Measurements from ENCODE around the gene PDSS2. TPM values are rescaled to one million over a fixed set of nuclear protein-coding genes. Genes with fewer than 3 reads are reported as not detected.
"Not testable (repeated sequence)": the region's sequence is repeated elsewhere in the genome, so short reads cannot be mapped to it uniquely, and the experiment has no call there.

PDSS2 gene
- total RNA-seq, 4 donors from 2014 or later: 6.5 to 12.2 (median 9.0) TPM

DNA sequence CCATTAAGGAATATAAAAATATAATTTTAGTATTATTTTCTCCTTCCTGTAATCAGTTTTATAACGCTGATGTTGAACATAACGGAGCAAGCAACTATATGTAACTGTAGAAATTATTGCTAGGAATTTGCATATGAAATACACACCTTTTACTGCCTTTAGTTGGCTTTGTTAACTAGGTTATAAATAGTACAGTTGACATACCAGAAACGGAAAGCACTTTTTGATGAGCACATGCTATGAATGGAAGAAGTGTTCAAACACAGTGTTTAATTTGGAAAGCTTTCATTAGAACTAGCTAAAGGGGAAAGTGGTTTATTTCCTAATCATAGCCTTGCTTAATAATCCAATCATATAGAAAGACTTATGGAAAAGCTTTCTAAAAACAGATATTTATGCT lies 318.8 kb downstream of the PDSS2 start:
- TF ChIP-seq POLR2A (IDR thresholded peaks at IDR 0.05) (no peak), POLR2AphosphoS5 (IDR thresholded peaks at IDR 0.05) (no peak), EP300 (IDR thresholded peaks at IDR 0.05) (no peak)
- TF ChIP-seq, protein P1, sequence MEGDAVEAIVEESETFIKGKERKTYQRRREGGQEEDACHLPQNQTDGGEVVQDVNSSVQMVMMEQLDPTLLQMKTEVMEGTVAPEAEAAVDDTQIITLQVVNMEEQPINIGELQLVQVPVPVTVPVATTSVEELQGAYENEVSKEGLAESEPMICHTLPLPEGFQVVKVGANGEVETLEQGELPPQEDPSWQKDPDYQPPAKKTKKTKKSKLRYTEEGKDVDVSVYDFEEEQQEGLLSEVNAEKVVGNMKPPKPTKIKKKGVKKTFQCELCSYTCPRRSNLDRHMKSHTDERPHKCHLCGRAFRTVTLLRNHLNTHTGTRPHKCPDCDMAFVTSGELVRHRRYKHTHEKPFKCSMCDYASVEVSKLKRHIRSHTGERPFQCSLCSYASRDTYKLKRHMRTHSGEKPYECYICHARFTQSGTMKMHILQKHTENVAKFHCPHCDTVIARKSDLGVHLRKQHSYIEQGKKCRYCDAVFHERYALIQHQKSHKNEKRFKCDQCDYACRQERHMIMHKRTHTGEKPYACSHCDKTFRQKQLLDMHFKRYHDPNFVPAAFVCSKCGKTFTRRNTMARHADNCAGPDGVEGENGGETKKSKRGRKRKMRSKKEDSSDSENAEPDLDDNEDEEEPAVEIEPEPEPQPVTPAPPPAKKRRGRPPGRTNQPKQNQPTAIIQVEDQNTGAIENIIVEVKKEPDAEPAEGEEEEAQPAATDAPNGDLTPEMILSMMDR (IDR thresholded peaks at IDR 0.05): no peak
- 46 to 52% methylated on average over 3 of the region's 3 CpGs for WGBS, 2 donors (ENCODE audit: low coverage in 1 of 2)
- no peaks in the 10 kb centered on the region for H3K36me3 ChIP-seq
- H3K27ac ChIP-seq: no peak overlapping the region
- H3K4me3 ChIP-seq: no peak overlapping the region
- no peaks in the 10 kb centered on the region for H3K27me3 ChIP-seq
- ATAC-seq: no peak
- H3K4me1 ChIP-seq: peaks cover 0 to 5% (median 0%) of the 10 kb centered on the region in 3 donors
- no peaks in the 10 kb centered on the region for H3K9me3 ChIP-seq

DNA sequence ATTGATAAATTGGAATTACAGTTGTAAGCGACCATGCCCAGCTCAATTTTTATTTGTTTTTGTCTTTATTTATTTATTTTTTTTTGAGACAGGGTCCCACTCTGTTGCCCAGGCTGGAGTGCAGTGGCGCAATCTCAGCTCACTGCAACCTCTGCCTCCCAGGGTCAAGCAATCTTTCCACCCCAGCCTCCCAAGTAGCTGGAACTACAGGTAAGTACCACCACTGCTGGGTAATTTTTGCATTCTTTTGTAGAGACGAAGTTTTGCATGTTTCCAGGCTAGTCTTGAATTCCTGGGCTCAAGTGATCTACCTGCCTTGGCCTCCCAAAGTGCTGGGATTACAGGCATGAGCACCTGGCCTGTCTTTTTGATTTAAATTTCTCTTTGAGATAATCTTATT lies 323.0 kb downstream of the PDSS2 start:
- not testable (repeated sequence) for H3K27ac ChIP-seq, H3K4me1 ChIP-seq, H3K36me3 ChIP-seq, H3K9me3 ChIP-seq, ATAC-seq, H3K4me3 ChIP-seq, H3K27me3 ChIP-seq
- WGBS, 2 donors (ENCODE audit: low coverage in 1 of 2): 88 to 91% methylated on average over 3 of the region's 3 CpGs

DNA sequence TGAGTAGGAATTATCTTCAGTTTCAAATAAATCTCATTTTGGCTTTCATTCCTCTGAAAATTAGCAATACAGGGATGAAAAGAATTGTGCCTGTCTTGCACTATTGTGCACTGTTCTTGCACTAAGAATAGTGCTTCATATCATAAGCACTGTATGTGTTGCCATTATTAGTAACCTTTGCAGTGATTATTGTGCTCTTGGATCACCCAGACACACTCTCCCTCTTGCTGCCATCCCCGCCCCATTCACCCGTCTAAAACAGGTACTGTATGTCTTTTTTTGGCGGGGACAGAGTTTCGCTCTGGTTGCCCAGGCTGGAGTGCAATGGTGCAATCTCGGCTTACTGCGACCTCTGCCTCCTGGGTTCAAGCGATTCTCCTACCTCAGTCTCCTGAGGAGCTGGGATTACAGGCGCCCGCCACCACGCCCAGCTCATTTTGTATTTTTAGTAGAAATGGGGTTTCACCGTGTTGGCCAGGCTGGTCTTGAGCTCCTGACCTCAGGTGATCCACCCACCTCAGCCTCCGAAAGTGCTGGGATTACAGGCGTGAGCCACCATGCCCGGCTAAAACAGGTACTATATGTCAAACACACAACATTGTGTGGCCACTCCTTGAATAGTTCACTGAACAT lies 324.2 kb downstream of the PDSS2 start:
- not testable (repeated sequence) for ATAC-seq, H3K4me1 ChIP-seq, H3K27me3 ChIP-seq, H3K9me3 ChIP-seq, H3K4me3 ChIP-seq, H3K27ac ChIP-seq, H3K36me3 ChIP-seq
- WGBS, 2 donors (ENCODE audit: low coverage in 1 of 2): 92 to 97% methylated on average over 7 to 9 of the region's 14 CpGs

DNA sequence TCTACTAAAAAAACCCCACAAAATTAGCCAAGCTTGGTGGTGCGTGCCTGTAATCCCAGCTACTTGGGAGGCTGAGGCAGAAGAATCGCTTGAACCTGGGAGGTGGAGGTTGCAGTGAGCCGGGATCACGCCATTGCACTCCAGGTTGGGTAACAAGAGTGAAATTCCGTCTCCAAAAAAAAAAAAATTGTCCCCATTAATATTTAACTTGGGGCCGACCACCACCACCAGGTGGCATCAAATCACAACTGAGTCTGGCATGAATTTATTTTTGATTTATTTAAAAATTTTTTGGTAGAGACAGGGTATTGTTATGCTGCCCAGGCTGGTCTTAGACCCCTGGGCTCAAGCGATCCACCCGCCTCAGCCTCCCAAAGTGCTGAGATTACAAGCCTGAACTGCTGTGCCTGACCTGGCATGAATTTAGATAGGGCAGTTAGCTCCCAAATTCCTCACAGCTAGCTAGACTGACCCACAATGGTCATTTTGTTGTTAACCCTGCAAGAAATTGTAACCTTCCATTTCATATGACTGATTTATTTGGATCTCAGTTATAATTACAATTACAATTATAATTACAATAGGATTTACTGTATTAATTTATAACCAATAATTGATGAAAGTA lies 326.9 kb downstream of the PDSS2 start:
- H3K27me3 ChIP-seq: no peaks in the 10 kb centered on the region
- H3K4me3 ChIP-seq: no peak overlapping the region
- no peak overlapping the region for H3K27ac ChIP-seq
- TF ChIP-seq, protein P1 (IDR thresholded peaks at IDR 0.05): peak in 2 of 4 experiments; percentile 14 to 37
- TF ChIP-seq EP300 (IDR thresholded peaks at IDR 0.05): no peak
- no peak for TF ChIP-seq POLR2A (IDR thresholded peaks at IDR 0.05)
- no peak for TF ChIP-seq POLR2AphosphoS5 (IDR thresholded peaks at IDR 0.05)
- no peaks in the 10 kb centered on the region for H3K4me1 ChIP-seq
- 47 to 65% methylated on average over 6 to 8 of the region's 8 CpGs for WGBS, 2 donors (ENCODE audit: low coverage in 1 of 2)
- H3K36me3 ChIP-seq: no peaks in the 10 kb centered on the region
- no peak for ATAC-seq
- H3K9me3 ChIP-seq: no peaks in the 10 kb centered on the region

DNA sequence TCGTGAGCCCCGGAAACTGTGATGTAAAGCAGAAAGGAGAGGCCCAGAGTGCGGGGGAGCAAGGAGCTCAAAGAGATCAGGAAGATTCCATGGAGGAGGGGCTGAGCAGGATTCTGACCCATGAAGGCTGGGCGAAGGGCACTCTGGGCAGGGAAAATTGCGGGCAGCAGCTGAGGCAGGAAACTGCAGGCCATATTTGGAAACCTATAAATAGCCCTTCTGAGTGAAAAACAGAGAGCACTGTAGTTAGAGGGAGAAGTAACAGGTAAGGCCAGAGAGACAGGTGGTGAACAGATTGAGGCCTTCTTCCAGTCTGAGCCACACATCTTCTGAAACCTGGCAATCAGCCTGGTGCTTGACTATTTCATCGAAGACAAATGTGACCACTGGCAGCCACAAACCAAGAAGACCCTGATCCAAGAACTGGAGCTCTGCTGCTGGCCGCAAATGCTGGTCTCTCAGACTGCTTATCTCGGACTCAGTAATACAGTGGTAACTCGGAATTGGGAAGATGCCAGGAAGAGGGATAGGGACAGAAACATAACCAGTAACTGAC lies 329.9 kb downstream of the PDSS2 start:
- Histone ChIP-seq H3K9me3 (no peaks in the 10 kb centered on the region), H3K4me3 (no peak overlapping the region), H3K4me1 (no peaks in the 10 kb centered on the region), H3K27ac (no peak overlapping the region), H3K36me3 (no peaks in the 10 kb centered on the region), H3K27me3 (peaks cover 6% of the 10 kb centered on the region)
- 65 to 80% methylated on average over 2 to 8 of the region's 9 CpGs for WGBS, 2 donors (ENCODE audit: low coverage in 1 of 2)
- TF ChIP-seq EP300 (IDR thresholded peaks at IDR 0.05) (no peak), POLR2A (IDR thresholded peaks at IDR 0.05) (no peak), POLR2AphosphoS5 (IDR thresholded peaks at IDR 0.05) (no peak)
- TF ChIP-seq, protein P1 (IDR thresholded peaks at IDR 0.05): no peak
- ATAC-seq: no peak

DNA sequence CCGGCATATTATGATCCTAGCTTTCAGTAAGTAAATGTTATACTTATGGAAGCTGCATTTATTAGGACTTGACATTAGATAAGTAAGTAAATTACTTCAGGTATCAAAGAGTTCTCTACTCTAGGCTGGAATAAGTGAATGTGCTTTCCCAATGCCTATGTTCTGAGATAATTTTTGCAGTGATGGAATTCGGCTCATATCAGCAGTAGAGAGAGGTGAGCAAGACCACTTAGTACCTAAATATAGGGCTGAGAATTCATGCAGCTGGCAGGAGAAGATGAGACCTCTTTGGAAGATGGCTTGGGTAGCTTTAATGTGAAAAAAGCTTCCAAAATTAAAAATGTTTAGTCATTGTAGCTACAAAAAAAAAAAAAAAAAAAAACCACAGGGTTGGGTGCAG lies 330.8 kb downstream of the PDSS2 start:
- H3K27me3 ChIP-seq: peaks cover 6% of the 10 kb centered on the region
- no peaks in the 10 kb centered on the region for H3K36me3 ChIP-seq
- H3K4me3 ChIP-seq: no peak overlapping the region
- ATAC-seq: no peak
- H3K27ac ChIP-seq: no peak overlapping the region
- WGBS, 2 donors (ENCODE audit: low coverage in 1 of 2): 75 to 83% methylated on average over 2 of the region's 2 CpGs
- TF ChIP-seq, protein P1 (IDR thresholded peaks at IDR 0.05): no peak
- TF ChIP-seq POLR2A (IDR thresholded peaks at IDR 0.05) (no peak), POLR2AphosphoS5 (IDR thresholded peaks at IDR 0.05) (no peak), EP300 (IDR thresholded peaks at IDR 0.05) (no peak)
- H3K9me3 ChIP-seq: no peaks in the 10 kb centered on the region
- no peaks in the 10 kb centered on the region for H3K4me1 ChIP-seq

All from gastroesophageal sphincter (tissue), 4 donors.